Fibroblast of pulmonary artery (primary cell): Measurements from ENCODE around the gene TMEM208.

Experiments
- DNase-seq: peaks from one replicate; pipeline ENCODE4 v3.0.0-alpha.2; 2010; ENCODE audit warnings: low read depth
- H3K4me3 ChIP-seq: replicated peaks from 2 replicates; pipeline ENCODE4 v1.5.1; 2011; ENCODE audit warnings: low read depth, mild to moderate bottlenecking, control low read depth, low read length, moderate library complexity
- TF ChIP-seq, protein P1 (sequence below): IDR thresholded peaks from 2 replicates; pipeline ENCODE4 v1.5.1; 2011; ENCODE audit warnings: mild to moderate bottlenecking, control low read depth, low read length, inconsistent platforms; ENCODE audit errors: missing control alignments

Gene TMEM208

DNA sequence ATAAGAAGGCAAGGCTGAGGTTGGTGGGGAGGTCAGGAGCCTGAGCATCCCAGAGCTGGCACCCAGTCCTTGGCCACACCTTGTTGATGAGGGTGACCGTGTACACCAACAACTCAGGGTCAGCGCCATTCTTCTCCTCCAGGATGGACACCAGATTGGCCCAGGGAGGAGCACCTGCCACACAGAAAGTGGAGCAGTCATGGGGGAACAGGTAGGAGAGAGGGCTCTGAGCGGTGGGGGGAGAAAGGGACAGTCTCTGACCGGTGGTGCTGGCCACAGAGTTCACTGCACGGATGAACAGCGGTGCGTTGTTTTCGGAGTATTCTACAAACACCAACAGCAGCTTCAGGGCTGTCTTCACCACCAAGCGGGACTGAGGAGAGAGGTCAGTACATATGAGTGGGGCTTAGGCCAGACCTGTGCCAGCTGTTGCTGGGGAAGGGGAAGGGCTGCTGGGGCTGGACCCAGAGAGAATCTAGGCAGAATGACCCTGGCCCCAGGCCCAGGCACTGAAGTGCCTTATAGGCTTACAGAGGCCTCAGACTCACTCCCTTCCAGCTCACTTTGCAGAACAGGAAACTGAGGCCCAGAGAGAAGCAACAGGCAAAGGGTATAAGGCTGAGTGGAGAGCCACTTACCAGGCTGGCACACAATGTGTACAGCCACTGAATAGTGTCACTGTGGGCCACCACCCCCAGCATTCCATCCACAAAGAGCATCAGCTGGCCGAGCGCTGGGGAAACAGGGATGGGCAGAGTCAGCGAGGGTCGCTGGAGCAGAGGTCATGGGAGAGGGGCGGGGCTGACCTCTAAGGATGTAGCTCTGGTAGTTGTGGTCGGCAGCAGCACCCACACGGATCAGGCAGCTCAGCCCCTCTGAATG, 10.7 kb downstream of the TMEM208 start:
- TF ChIP-seq, protein P1, sequence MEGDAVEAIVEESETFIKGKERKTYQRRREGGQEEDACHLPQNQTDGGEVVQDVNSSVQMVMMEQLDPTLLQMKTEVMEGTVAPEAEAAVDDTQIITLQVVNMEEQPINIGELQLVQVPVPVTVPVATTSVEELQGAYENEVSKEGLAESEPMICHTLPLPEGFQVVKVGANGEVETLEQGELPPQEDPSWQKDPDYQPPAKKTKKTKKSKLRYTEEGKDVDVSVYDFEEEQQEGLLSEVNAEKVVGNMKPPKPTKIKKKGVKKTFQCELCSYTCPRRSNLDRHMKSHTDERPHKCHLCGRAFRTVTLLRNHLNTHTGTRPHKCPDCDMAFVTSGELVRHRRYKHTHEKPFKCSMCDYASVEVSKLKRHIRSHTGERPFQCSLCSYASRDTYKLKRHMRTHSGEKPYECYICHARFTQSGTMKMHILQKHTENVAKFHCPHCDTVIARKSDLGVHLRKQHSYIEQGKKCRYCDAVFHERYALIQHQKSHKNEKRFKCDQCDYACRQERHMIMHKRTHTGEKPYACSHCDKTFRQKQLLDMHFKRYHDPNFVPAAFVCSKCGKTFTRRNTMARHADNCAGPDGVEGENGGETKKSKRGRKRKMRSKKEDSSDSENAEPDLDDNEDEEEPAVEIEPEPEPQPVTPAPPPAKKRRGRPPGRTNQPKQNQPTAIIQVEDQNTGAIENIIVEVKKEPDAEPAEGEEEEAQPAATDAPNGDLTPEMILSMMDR = no peak
- no peak for DNase-seq
- no peak overlapping the region for H3K4me3 ChIP-seq

DNA sequence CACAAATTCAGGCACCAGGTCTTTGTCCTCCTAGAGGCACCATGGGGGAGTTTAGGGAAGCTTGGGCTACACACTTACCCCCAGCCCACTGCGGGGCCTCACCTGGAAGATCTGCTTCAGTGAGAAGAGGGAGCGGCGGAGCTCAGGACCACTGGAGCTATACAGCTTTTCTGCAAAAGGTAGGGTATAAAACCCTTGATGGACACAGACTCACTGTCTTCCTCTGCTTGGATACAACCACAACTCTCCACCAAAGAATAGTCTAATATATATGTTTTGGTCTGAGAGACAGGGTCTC, 11.3 kb downstream of the TMEM208 start:
- no peak overlapping the region for H3K4me3 ChIP-seq
- DNase-seq = no peak
- TF ChIP-seq, protein P1 = no peak

DNA sequence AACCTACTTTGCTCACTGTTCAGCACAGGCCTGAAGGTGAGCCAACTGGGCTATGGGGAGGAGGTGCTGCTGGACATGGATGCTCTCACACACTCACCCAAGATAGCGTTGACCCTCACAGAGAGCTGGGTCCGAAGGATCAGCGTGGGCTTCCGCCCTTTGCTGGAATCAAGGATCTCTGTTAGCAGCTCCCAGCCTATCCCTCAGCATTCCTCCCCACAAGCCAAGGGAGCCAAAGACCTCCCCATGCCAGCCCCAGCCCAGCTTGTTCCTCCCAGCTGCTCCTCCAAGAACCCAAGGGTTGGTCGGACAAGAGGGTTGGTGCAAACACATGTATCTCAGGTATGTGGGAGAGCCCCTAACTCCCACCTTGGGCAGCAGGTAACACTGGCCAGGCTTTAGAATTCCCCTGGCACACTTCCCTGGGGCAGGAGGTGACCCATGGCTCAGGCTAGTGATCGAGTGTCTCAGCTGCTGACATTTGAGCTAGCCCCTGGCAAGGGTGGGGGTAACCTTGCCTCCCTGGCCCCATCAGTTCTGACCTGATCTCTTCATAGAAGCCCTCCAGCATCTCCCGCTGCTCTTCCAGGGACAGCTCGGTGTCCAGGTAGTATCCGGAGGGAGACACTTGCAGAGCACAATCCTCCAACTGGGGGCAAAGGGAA, 12.0 kb downstream of the TMEM208 start:
- TF ChIP-seq, protein P1 = no peak
- no peak for DNase-seq
- no peak overlapping the region for H3K4me3 ChIP-seq

DNA sequence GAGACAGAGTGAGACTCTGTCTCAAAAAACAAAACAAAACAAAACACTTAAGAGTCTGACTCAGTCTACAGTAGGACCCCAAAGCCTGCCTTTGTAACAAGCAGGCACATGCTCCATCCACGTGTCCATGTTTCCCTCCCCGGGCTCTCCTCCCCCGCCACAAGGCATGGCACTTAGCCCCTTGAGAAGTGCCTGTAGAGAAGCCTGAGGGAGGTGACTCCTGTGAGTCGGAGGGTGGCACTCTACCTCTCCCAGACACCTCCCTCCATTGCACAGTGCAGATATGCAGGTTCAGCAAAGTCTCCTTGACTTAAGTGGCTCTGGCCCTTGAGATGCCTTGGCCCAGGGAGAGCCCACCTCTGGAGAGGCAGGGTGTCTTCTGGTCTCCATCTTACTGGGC, 13.6 kb downstream of the TMEM208 start:
- H3K4me3 ChIP-seq = no peak overlapping the region
- TF ChIP-seq, protein P1 = no peak
- DNase-seq = no peak

DNA sequence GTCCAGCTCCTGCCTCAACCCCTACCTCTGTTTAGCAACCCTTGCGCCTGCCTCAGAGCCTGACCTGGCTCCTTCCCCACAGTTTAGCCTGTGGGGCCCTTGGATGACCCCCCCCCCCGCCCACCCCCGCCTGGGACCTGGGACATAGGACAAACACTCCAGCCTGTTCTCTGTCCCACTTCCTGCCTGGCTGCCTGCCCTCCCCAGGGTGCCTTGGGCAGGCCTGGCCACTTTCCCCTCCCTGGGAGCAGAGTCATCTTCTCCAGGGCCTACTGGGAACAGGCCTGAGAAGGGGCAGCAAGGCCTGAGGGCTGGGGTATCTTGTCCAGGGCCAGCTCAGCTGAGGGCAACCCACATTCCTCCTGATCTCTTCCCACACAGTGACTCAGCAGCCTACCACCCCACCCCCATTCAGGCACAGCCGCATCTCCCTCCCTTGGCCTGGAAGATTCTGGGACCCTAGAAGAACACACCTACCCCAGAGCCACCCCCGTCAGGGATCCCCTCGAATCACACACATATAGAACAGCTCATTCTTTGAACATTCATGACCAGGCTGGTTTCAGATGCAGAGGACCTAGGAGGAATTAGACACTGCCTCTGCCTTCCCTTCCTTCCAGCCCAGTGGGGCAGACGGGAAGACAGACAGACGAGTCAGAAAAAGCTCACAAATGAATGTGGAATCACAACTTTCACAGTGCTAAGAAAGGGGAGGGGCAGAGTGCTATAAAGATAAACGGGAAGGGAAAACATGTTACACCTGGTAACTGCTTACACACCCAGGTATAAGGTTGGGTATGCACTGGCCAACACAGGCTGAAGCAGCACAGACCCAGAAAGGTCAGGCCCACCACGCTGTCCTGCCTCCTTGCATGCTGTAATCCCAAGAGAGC, 14.3 kb downstream of the TMEM208 start:
- H3K4me3 ChIP-seq = no peak overlapping the region
- TF ChIP-seq, protein P1 = no peak
- peak; percentile 74 for DNase-seq

DNA sequence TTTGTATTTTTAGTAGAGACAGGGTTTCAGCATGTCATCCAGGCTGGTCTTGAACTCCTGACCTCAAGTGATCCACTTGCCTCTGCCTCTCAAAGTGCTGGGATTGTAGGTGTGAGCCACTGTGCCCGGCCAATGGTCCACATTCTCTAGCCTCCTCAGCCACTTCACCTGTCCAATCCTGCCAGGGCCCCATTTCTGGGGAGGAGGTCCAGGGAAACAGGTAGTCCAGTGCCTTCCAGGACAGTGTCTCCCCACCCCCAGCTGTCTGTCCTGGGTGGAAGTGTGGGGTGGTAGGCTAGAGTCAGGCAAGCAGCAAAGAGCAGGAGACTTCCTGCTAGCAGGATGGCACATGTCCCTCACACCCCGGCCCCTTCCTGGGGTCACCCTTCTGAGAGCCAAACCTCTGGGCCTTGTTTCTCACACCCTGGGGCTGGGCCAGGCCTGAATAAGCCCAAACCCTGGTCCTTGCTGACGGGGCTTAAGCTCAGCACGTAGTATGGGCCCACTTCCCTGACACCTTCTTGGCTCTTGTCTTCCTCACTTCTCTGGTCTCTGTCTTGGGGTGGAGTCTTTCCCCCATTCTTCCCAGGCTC, 15.3 kb downstream of the TMEM208 start:
- TF ChIP-seq, protein P1 = no peak

More for the DNA sequence above, 15.3 kb downstream of the TMEM208 start:
- no peak for DNase-seq
- H3K4me3 ChIP-seq = no peak overlapping the region
